ENCODE data around the gene TRIP10.

TRIP10 gene

DNA sequence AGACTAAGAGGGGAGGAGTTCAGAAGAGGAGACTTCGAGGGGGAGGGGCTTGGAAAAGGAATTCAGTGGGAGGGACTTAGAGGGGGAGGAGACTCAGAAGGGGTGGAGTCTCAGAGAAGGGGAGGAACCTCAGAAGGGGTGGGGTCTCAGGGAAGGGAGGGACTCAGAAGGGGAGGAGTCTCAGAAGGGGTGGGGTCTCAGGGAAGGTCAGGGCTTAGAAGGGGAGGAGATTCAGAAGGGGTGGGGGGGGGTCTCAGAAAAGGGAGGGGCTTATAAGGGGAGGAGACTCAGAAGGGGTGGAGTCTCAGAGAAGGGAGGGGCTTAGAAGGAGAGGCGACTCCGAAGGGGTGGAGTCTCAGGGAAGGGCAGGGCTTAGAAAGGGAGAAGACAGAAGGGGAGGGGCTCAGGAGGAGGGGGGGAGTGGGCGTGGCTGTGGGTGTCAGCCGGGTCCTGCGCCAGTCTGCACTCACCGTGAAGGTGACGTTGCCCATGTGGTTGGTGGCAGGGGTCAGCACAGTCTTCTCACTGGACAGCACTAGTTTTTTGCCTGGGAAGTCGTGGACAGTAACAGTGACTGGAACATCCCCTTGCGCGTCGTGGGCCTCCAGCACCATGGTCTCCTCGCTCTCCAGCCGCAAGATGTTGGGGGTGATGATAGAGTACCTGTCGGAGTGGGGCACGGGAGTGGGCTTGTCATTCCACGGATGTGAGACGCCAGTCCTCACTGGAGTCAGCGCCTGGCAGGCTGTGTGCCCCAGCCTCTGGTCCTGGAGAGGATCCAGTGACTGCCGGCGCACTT is 20.5 kb upstream of the TRIP10 start:
- H3K36me3 ChIP-seq (ENCODE audit: insufficient read depth) = no peaks in the 10 kb centered on the region
- H3K9ac ChIP-seq = no peak overlapping the region
- no peak overlapping the region for H2AFZ ChIP-seq (ENCODE audit: low read depth)
- H3K79me2 ChIP-seq (ENCODE audit: insufficient read depth, low read depth) = no peaks in the 10 kb centered on the region
- no peak overlapping the region for H3K27ac ChIP-seq
- peaks cover 4% of the 10 kb centered on the region; the same call in 1 of the 2 replicates for H3K27me3 ChIP-seq (ENCODE audit: insufficient read depth, low read depth)
- no peak overlapping the region for H3K4me3 ChIP-seq (IDR thresholded peaks at IDR 0.05; ENCODE audit: insufficient read depth, low read depth, low read length)
- TF ChIP-seq, protein P1, sequence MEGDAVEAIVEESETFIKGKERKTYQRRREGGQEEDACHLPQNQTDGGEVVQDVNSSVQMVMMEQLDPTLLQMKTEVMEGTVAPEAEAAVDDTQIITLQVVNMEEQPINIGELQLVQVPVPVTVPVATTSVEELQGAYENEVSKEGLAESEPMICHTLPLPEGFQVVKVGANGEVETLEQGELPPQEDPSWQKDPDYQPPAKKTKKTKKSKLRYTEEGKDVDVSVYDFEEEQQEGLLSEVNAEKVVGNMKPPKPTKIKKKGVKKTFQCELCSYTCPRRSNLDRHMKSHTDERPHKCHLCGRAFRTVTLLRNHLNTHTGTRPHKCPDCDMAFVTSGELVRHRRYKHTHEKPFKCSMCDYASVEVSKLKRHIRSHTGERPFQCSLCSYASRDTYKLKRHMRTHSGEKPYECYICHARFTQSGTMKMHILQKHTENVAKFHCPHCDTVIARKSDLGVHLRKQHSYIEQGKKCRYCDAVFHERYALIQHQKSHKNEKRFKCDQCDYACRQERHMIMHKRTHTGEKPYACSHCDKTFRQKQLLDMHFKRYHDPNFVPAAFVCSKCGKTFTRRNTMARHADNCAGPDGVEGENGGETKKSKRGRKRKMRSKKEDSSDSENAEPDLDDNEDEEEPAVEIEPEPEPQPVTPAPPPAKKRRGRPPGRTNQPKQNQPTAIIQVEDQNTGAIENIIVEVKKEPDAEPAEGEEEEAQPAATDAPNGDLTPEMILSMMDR (conservative IDR thresholded peaks at IDR 0.05; ENCODE audit: low read depth, low read length) = no peak
- no peaks in the 10 kb centered on the region for H4K20me1 ChIP-seq (ENCODE audit: insufficient read depth)
- H3K4me2 ChIP-seq = no peak overlapping the region
- no peaks in the 10 kb centered on the region for H3K4me1 ChIP-seq (ENCODE audit: low read depth, poor library complexity, severe bottlenecking)

DNA sequence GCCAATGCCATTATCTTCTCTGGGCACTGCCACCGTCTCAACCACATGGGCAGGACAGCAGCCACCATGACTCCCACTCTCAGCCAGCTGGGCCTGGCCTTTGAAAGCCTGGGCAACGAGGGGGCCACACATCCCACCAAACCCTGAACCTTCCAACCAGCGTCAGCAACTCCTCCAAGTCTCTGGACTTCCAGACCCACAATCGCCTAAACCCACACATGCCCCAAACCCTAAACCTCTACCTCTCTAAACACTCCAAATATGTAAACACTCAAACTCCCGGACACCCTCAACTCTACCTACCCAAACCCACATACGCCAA is 20.0 kb upstream of the TRIP10 start:
- no peak overlapping the region for H2AFZ ChIP-seq (ENCODE audit: low read depth)
- no peaks in the 10 kb centered on the region for H4K20me1 ChIP-seq (ENCODE audit: insufficient read depth)
- H3K4me3 ChIP-seq (IDR thresholded peaks at IDR 0.05; ENCODE audit: insufficient read depth, low read depth, low read length) = no peak overlapping the region

DNA sequence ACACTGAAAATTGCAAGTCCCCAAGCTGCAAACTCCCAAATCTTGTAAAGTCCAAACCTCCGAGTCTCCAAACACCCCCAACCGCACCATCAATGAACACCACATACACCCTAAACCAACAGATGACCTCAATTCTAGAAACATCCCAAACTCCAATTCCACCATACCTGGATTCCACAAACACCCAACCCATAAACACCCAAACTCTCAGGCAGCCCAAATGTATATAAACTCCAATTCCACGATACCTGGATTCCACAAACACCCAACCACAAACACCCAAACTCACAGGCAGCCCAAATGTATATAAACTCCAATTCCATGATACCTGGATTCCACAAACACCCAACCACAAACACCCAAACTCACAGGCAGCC is 19.5 kb upstream of the TRIP10 start:
- H3K4me3 ChIP-seq (IDR thresholded peaks at IDR 0.05; ENCODE audit: insufficient read depth, low read depth, low read length) = no peak overlapping the region
- H3K9ac ChIP-seq = no peak overlapping the region
- no peak overlapping the region for H3K4me2 ChIP-seq
- peaks cover under 1% of the 10 kb centered on the region; the same call in 1 of the 2 replicates for H3K27me3 ChIP-seq (ENCODE audit: insufficient read depth, low read depth)
- H3K36me3 ChIP-seq (ENCODE audit: insufficient read depth) = no peaks in the 10 kb centered on the region
- H3K27ac ChIP-seq = no peak overlapping the region
- no peaks in the 10 kb centered on the region for H4K20me1 ChIP-seq (ENCODE audit: insufficient read depth)
- H3K79me2 ChIP-seq (ENCODE audit: insufficient read depth, low read depth) = no peaks in the 10 kb centered on the region
- no peaks in the 10 kb centered on the region for H3K4me1 ChIP-seq (ENCODE audit: low read depth, poor library complexity, severe bottlenecking)
- no peak overlapping the region for H2AFZ ChIP-seq (ENCODE audit: low read depth)
- TF ChIP-seq, protein P1 (conservative IDR thresholded peaks at IDR 0.05; ENCODE audit: low read depth, low read length) = no peak

More for the DNA sequence above, 20.0 kb upstream of the TRIP10 start:
- Histone ChIP-seq H3K4me2 (no peak overlapping the region), H3K27me3 (ENCODE audit: insufficient read depth, low read depth) (peaks cover 4% of the 10 kb centered on the region; the same call in 1 of the 2 replicates), H3K36me3 (ENCODE audit: insufficient read depth) (no peaks in the 10 kb centered on the region), H3K9ac (no peak overlapping the region), H3K27ac (no peak overlapping the region), H3K4me1 (ENCODE audit: low read depth, poor library complexity, severe bottlenecking) (no peaks in the 10 kb centered on the region), H3K79me2 (ENCODE audit: insufficient read depth, low read depth) (no peaks in the 10 kb centered on the region)
- TF ChIP-seq, protein P1 (conservative IDR thresholded peaks at IDR 0.05; ENCODE audit: low read depth, low read length) = no peak

DNA sequence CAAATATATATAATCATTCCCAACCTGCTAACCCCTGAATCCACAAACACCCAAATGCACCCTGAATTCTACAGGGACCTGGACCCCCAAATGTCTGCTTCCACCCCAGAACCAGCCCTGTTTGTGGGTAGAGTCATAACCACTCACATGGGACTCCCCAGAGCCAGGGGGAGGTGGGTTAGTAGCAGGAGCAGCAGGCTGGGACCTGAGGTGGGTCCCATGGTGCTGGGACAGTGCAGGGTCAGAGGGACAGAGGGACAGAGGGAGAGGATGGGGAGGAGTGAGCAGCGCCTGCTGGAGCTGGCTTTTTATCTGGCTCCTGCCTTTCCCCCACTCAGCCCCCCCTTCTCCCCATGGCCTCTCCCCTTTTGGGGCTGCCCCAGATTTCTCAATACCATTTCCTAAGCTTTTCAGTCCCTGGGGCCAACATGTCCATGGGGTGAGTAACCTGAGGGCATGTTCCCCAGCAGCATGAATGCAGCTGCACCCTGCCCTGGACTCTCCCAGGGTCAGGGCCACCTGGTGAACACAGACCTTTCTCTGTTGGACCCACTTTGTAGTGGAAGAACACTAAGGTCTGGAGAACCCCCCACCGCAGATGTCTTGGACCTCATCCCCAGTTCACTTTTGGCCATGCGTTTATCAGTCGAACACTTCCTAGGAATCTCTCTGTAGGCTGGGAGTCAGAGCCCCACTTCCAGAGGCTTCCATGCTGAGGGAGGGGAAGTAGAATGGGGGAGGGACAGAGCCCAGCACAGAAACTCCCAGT is 18.9 kb upstream of the TRIP10 start, which contains the start of gene C3:
Gene C3 (minus strand): TSS at position 282 of the 769 bp plus-strand sequence. CDS start 61 bp downstream, at position 221.
- Histone ChIP-seq H3K27ac (no peak within 1 kb of the TSS), H3K4me1 (ENCODE audit: low read depth, poor library complexity, severe bottlenecking) (no peaks in the 10 kb centered on the region), H4K20me1 (ENCODE audit: insufficient read depth) (no peaks in the 10 kb centered on the region), H2AFZ (ENCODE audit: low read depth) (no peak within 1 kb of the TSS), H3K36me3 (ENCODE audit: insufficient read depth) (no peaks in the 10 kb centered on the region), H3K4me2 (no peak within 1 kb of the TSS), H3K4me3 (IDR thresholded peaks at IDR 0.05; ENCODE audit: insufficient read depth, low read depth, low read length) (no peak within 1 kb of the TSS), H3K27me3 (ENCODE audit: insufficient read depth, low read depth) (no peaks in the 10 kb centered on the region; the same call in 1 of the 2 replicates), H3K79me2 (ENCODE audit: insufficient read depth, low read depth) (no peaks in the 10 kb centered on the region), H3K9ac (no peak within 1 kb of the TSS)
- TF ChIP-seq, protein P1 (conservative IDR thresholded peaks at IDR 0.05; ENCODE audit: low read depth, low read length) = no peak

Measured in KMS-11 (cell line).